Amniotic epithelial cell (primary cell): ENCODE results near the gene SORCS1.

Source experiments
- DNase-seq: peaks from one replicate; pipeline ENCODE4 v3.0.0-alpha.2; 2010; ENCODE audit warnings: low read depth

SORCS1 gene

GRCh38 chr10:106815427-106816043, 349.0 kb downstream of the SORCS1 start:
- no peak for DNase-seq

GRCh38 chr10:106804992-106805582, 359.4 kb downstream of the SORCS1 start:
- no peak for DNase-seq

GRCh38 chr10:106802949-106803348, 361.6 kb downstream of the SORCS1 start:
- no peak for DNase-seq

GRCh38 chr10:106799776-106800175, 364.7 kb downstream of the SORCS1 start:
- no peak for DNase-seq

GRCh38 chr10:106795619-106796018, 368.9 kb downstream of the SORCS1 start:
- no peak for DNase-seq

- no peak for DNase-seq
Observed at GRCh38 chr10:106793617-106794016, 370.9 kb downstream of the SORCS1 start.

GRCh38 chr10:106789623-106790022, 374.9 kb downstream of the SORCS1 start:
- no peak for DNase-seq

- DNase-seq, result no peak
Observed at GRCh38 chr10:106788982-106789381, 375.5 kb downstream of the SORCS1 start.

GRCh38 chr10:106785528-106785927, 379.0 kb downstream of the SORCS1 start:
- no peak for DNase-seq

- no peak for DNase-seq
Observed at GRCh38 chr10:106780632-106781031, 383.9 kb downstream of the SORCS1 start.

GRCh38 chr10:106777841-106778240, 386.7 kb downstream of the SORCS1 start:
- DNase-seq, result no peak

- no peak for DNase-seq
Observed at GRCh38 chr10:106775127-106775526, 389.4 kb downstream of the SORCS1 start.

GRCh38 chr10:106772957-106773356, 391.5 kb downstream of the SORCS1 start:
- no peak for DNase-seq

- no peak for DNase-seq
Observed at GRCh38 chr10:106771154-106771553, 393.4 kb downstream of the SORCS1 start.

- no peak for DNase-seq
Observed at GRCh38 chr10:106768204-106768603, 396.3 kb downstream of the SORCS1 start.

GRCh38 chr10:106765928-106766327, 398.6 kb downstream of the SORCS1 start:
- no peak for DNase-seq

GRCh38 chr10:106765241-106765754, 399.2 kb downstream of the SORCS1 start:
- no peak for DNase-seq

GRCh38 chr10:106764360-106764759, 400.1 kb downstream of the SORCS1 start:
- no peak for DNase-seq

GRCh38 chr10:106761906-106762305, 402.6 kb downstream of the SORCS1 start:
- no peak for DNase-seq

- no peak for DNase-seq
Observed at GRCh38 chr10:106757521-106757920, 407.0 kb downstream of the SORCS1 start.

- no peak for DNase-seq
Observed at GRCh38 chr10:106751091-106751490, 413.4 kb downstream of the SORCS1 start.

- no peak for DNase-seq
Observed at GRCh38 chr10:106746868-106747267, 417.6 kb downstream of the SORCS1 start.

GRCh38 chr10:106741006-106741530, 423.4 kb downstream of the SORCS1 start:
- DNase-seq, result no peak

GRCh38 chr10:106740071-106740470, 424.4 kb downstream of the SORCS1 start:
- DNase-seq, result no peak
